Frontal cortex (tissue), 4 donors: ENCODE measurements around the gene SMARCC1. TPM values are rescaled to one million over a fixed set of nuclear protein-coding genes. Genes with fewer than 3 reads are reported as not detected.
A peak's percentile ranks its signal among the peaks of the same experiment; 100 is the strongest.

Experiments
- DNase-seq, 2 donors: peaks; one replicate each; pipeline ENCODE4 v3.0.0; 2012; ENCODE audit warnings: low spot score in 2 of 2
- FAIRE-seq: peaks from 2 replicates; lab custom pipeline; 2012; peaks lifted over from hg19 to GRCh38; lab: Jason Lieb, UNC
- total RNA-seq: library from RNA; depleted of rRNA; stranded (reverse); fragments of >200 nt; gene quantifications from one replicate; pipeline ENCODE4 v1.2.3, GENCODE V29; 2014
- donor health status: control.
- donor health status: control.
- donor health status: control.

Gene SMARCC1
- total RNA-seq, 1 donor from 2014 or later: 99.9 TPM

GRCh38 chr3:47713655-47714054 is 68.0 kb downstream of the SMARCC1 start:
- FAIRE-seq (no peak), DNase-seq (no peak)

- DNase-seq: no peak
These were observed 69.3 kb downstream of the SMARCC1 start for GRCh38 chr3:47712398-47712797.

GRCh38 chr3:47711596-47711995 is 70.1 kb downstream of the SMARCC1 start:
- DNase-seq (no peak), FAIRE-seq (no peak)

More at GRCh38 chr3:47712398-47712797, 69.3 kb downstream of the SMARCC1 start:
- FAIRE-seq: no peak

GRCh38 chr3:47705391-47705790 is 76.3 kb downstream of the SMARCC1 start:
- DNase-seq (no peak), FAIRE-seq (peak; percentile 15)

GRCh38 chr3:47704237-47704612 is 77.5 kb downstream of the SMARCC1 start:
- no peak for DNase-seq
- FAIRE-seq: no peak

- no peak for FAIRE-seq
These were observed 80.3 kb downstream of the SMARCC1 start for GRCh38 chr3:47701388-47701787.

GRCh38 chr3:47692158-47692557 is 89.5 kb downstream of the SMARCC1 start:
- DNase-seq (no peak), FAIRE-seq (no peak)

More at GRCh38 chr3:47701388-47701787, 80.3 kb downstream of the SMARCC1 start:
- DNase-seq: no peak

- FAIRE-seq: no peak
- no peak for DNase-seq
These were observed 93.2 kb downstream of the SMARCC1 start for GRCh38 chr3:47688488-47688887.

GRCh38 chr3:47685037-47685436 is 96.7 kb downstream of the SMARCC1 start:
- no peak for DNase-seq
- FAIRE-seq: no peak

- DNase-seq: no peak
- peak; percentile 61 for FAIRE-seq
These were observed 100.7 kb downstream of the SMARCC1 start for GRCh38 chr3:47681016-47681415.

GRCh38 chr3:47678446-47679338 is 103.0 kb downstream of the SMARCC1 start:
- DNase-seq (no peak), FAIRE-seq (no peak)

GRCh38 chr3:47669026-47669749 is 112.5 kb downstream of the SMARCC1 start:
- FAIRE-seq: no peak
- DNase-seq: no peak

GRCh38 chr3:47666118-47666517 is 115.6 kb downstream of the SMARCC1 start:
- FAIRE-seq: no peak
- DNase-seq: no peak

GRCh38 chr3:47664519-47664918 is 117.2 kb downstream of the SMARCC1 start:
- DNase-seq (peak in 1 of 2 donors; percentile 14), FAIRE-seq (no peak)

GRCh38 chr3:47663630-47664240 is 118.0 kb downstream of the SMARCC1 start:
- no peak for DNase-seq
- no peak for FAIRE-seq

- peak in 1 of 2 donors; percentile 56 for DNase-seq
- FAIRE-seq: no peak
These were observed 120.5 kb downstream of the SMARCC1 start for GRCh38 chr3:47661121-47661752.

- FAIRE-seq: no peak
- no peak for DNase-seq
These were observed 123.2 kb downstream of the SMARCC1 start for GRCh38 chr3:47658444-47658843.

GRCh38 chr3:47652142-47652541 is 129.6 kb downstream of the SMARCC1 start:
- no peak for FAIRE-seq
- no peak for DNase-seq

GRCh38 chr3:47650294-47650693 is 131.4 kb downstream of the SMARCC1 start:
- DNase-seq (no peak), FAIRE-seq (no peak)

GRCh38 chr3:47647550-47647949 is 134.1 kb downstream of the SMARCC1 start:
- FAIRE-seq: no peak
- DNase-seq: no peak
